Activated CD8-positive, alpha-beta memory T cell treated with anti-CD3 and anti-CD28 coated beads, Interleukin-2, amount 50 U/mL, for 1 hour (primary cell): ENCODE measurements around the gene ZNF284.
A peak's percentile ranks its signal among the peaks of the same experiment; 100 is the strongest.
"Not testable (repeated sequence)": the region's sequence is repeated elsewhere in the genome, so short reads cannot be mapped to it uniquely, and the experiment has no call there.

Experiments
- DNase-seq: peaks from one replicate; pipeline ENCODE4 v3.0.0-alpha.2; 2020; ENCODE audit errors: extremely low read depth

ZNF284 gene

DNA sequence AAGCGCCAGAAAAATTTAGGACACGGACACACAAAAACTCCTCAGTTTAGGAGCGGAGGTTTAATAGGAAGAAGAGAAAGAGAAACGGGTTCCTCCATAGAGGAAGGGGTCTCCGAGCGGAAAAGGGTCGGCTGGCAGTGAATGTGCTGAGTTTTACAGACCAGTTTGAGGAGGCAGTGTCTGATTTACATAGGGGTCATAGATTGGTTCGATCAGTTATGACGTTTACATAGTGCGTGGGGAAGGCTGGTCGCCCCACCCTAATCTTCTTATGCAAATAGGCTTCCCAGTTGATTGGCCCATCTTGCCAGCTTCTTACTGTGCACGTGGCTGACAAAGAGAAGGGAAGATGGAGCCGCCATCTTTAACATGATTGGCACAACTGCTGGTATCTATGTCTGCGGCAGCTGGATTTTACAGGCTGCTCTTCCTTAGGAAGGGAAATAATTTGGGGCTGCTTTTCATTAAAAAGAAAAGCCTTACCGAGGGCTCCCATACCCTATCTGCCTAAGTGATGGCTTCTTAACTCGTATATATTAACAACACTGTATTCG lies 40.0 kb downstream of the ZNF284 start:
- DNase-seq: no peak

DNA sequence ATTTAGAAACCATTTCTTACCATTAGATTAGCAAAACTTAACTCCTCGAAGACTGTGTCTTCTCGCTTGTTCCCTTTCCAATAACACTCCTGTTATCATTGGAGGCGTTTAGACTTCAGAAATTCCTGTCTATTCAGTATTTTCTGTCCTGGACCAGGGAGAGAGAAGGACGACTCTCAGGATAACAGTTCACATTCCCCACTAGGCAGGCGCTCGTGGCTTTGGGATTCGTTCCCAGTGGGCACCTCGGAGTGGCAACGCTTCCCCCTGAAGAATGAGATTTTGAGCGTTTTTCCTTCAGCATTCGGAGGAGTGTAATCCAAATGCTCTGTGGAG lies 40.8 kb downstream of the ZNF284 start:
- DNase-seq: no peak

DNA sequence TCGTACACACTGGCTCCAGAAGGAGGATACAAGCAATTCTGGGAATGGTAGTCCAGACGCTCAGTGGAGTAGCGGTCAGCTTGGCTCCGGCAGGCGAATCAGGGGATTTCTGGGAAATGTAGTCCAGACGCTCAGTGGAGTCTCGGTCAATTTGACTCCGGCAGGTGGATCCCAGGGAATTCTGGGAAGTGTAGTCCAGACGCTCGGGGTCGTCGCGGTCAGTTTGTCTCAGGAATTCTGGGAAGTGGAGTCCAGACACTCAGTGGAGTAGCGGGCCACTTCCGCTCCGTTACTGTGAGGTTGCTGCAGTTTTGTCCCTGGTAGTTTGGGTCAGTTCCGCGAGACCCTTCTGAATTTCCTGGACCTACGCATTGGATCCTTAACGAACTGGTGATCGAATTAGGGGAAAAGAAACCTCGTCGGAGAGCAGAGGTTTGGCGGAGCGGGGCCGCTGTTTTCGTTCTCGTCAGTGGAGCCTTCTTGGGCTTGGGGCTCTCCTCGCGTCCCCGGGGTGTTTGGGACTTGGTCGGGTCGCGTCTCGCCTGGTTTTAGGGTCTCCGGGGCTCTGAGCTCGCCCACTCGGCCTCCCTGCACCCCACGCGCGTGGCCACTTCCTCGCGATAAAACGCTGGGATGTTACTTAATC lies 41.3 kb downstream of the ZNF284 start, which contains the start of gene ZNF225:
TSS of gene ZNF225 (plus strand) at position 262 of the 646 bp plus-strand sequence. CDS start 2,429 bp downstream, outside the sequence.
- DNase-seq: peak; percentile 49

DNA sequence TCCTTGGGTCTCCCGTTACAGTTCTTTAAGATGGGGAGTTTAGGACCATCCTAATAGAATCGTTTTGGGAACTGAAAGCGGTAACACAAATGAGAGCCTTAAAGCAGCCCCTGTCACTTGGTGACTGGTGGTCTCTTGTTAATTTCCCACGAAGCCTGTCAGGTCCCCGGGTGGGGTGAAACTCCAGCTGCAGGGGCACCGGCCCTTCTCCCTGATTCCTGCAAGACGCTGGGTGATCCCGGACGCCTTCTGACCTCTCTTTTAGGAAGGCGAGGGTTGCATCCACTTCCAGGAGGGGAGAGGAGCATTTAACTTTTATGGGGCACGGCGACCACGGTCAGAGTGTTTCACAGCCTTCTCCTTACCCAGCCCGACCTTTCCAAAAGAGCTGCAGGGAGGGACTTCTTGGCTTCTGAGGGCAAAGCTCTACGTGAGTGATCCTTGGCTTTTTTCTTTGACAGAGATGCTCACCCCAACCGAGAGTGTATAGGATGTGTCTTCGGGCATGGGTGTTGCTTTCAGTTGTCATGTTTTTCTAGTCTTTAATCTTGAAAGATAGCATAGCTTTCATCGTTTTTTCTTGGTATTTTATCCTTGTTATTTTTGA lies 41.9 kb downstream of the ZNF284 start:
- DNase-seq: no peak

GRCh38 chr19:44121162-44121561 lies 49.2 kb downstream of the ZNF284 start:
- DNase-seq: not testable (repeated sequence)

DNA sequence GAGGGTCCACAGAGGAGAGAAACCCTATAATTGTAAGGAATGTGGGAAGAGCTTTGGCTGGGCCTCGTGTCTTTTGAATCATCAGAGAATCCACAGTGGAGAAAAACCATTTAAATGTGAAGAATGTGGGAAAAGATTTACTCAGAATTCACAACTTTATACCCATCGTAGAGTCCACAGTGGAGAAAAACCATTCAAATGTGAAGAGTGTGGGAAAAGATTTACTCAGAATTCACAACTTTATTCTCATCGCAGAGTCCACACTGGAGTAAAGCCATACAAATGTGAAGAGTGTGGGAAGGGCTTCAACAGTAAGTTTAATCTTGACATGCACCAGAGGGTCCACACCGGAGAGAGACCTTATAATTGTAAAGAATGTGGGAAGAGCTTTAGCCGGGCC lies 60.0 kb downstream of the ZNF284 start:
- no peak for DNase-seq
